ENCODE measurements around the gene ELL.
"Not testable (repeated sequence)": the region's sequence is repeated elsewhere in the genome, so short reads cannot be mapped to it uniquely, and the experiment has no call there.

The ELL gene

GRCh38 chr19:18418483-18419194, 103.2 kb downstream of the ELL start:
- DNase-seq = peak; percentile 37 to 57 (median 53)

- peak in 2 of 3 donors; percentile 53 to 58 for DNase-seq
These were observed 103.8 kb downstream of the ELL start for GRCh38 chr19:18418029-18418482.

- peak in 2 of 3 donors; percentile 49 to 76 for DNase-seq
These were observed 104.4 kb downstream of the ELL start for GRCh38 chr19:18417250-18418028.

GRCh38 chr19:18416778-18417249, 105.1 kb downstream of the ELL start:
- peak; percentile 72 to 84 (median 75) for DNase-seq

- peak; percentile 76 to 84 (median 79) for DNase-seq
These were observed 106.5 kb downstream of the ELL start for GRCh38 chr19:18415178-18415867.

- DNase-seq = peak; percentile 33 to 34 (median 34)
These were observed 107.2 kb downstream of the ELL start for GRCh38 chr19:18414504-18415177.

GRCh38 chr19:18412610-18413239, 109.1 kb downstream of the ELL start:
- no peak for DNase-seq

- DNase-seq = peak; percentile 49 to 82 (median 68)
These were observed 113.8 kb downstream of the ELL start for GRCh38 chr19:18408053-18408476.

GRCh38 chr19:18406749-18407148, 115.1 kb downstream of the ELL start:
- no peak for DNase-seq

GRCh38 chr19:18405754-18406153, 116.1 kb downstream of the ELL start:
- not testable (repeated sequence) for DNase-seq

- DNase-seq = not testable (repeated sequence)
These were observed 119.2 kb downstream of the ELL start for GRCh38 chr19:18402455-18403248.

- DNase-seq = peak; percentile 94 to 97 (median 96)
These were observed 120.2 kb downstream of the ELL start for GRCh38 chr19:18401580-18402112.

- peak; percentile 83 to 95 (median 88) for DNase-seq
These were observed 122.9 kb downstream of the ELL start for GRCh38 chr19:18399008-18399407.

GRCh38 chr19:18397242-18398202, 124.3 kb downstream of the ELL start, which contains the start of gene LRRC25:
Gene LRRC25, minus strand, starts transcription at chr19:18397622. Its CDS starts 659 bp downstream, at chr19:18396963.
- peak; percentile 73 to 85 (median 83) for DNase-seq

- peak in 1 of 3 donors; percentile 15 for DNase-seq
These were observed 125.2 kb downstream of the ELL start for GRCh38 chr19:18396471-18397241.

GRCh38 chr19:18393836-18394235, 128.0 kb downstream of the ELL start:
- DNase-seq = peak; percentile 82 to 91 (median 85)

GRCh38 chr19:18392926-18393325, 128.9 kb downstream of the ELL start:
- DNase-seq = peak; percentile 64 to 71 (median 68)
